ENCODE measurements around the gene MYH14. TPM values are rescaled to one million over a fixed set of nuclear protein-coding genes. Genes with fewer than 3 reads are reported as not detected.

The MYH14 gene
- polyA plus RNA-seq, 1 experiment = not detected

- no peak for TF ChIP-seq CTCF (IDR thresholded peaks at IDR 0.05; ENCODE audit: insufficient read depth, low read depth, low read length)
- H3K27me3 ChIP-seq (ENCODE audit: control insufficient read depth, insufficient read depth, low read length) = no peaks in the 10 kb centered on the region
- POLR2A ChIA-PET = no interaction called here
- H3K4me3 ChIP-seq (ENCODE audit: low read depth, low read length) = no peak overlapping the region
- DNase-seq (ENCODE audit: low read depth) = no peak
- H3K36me3 ChIP-seq (ENCODE audit: control insufficient read depth, insufficient read depth, low read length) = no peaks in the 10 kb centered on the region
- CTCF ChIA-PET = no interaction called here
These were observed 51.7 kb downstream of the MYH14 start for GRCh38 chr19:50255115-50255514.

GRCh38 chr19:50257141-50257540 is 53.7 kb downstream of the MYH14 start:
- no peak for TF ChIP-seq CTCF (IDR thresholded peaks at IDR 0.05; ENCODE audit: insufficient read depth, low read depth, low read length)
- Histone ChIP-seq H3K4me3 (ENCODE audit: low read depth, low read length) (no peak overlapping the region), H3K27me3 (ENCODE audit: control insufficient read depth, insufficient read depth, low read length) (no peaks in the 10 kb centered on the region), H3K36me3 (ENCODE audit: control insufficient read depth, insufficient read depth, low read length) (no peaks in the 10 kb centered on the region)
- no peak for DNase-seq (ENCODE audit: low read depth)
- ChIA-PET CTCF (no interaction called here), POLR2A (no interaction called here)

- H3K36me3 ChIP-seq (ENCODE audit: control insufficient read depth, insufficient read depth, low read length) = no peaks in the 10 kb centered on the region
- ChIA-PET CTCF (no interaction called here), POLR2A (no interaction called here)
- no peak overlapping the region for H3K4me3 ChIP-seq (ENCODE audit: low read depth, low read length)
- DNase-seq (ENCODE audit: low read depth) = no peak
- TF ChIP-seq CTCF (IDR thresholded peaks at IDR 0.05; ENCODE audit: insufficient read depth, low read depth, low read length) = peak; percentile 10; the same call in 1 of the 2 replicates
- no peaks in the 10 kb centered on the region for H3K27me3 ChIP-seq (ENCODE audit: control insufficient read depth, insufficient read depth, low read length)
These were observed 55.5 kb downstream of the MYH14 start for GRCh38 chr19:50258918-50259372.

- ChIA-PET CTCF (no interaction called here), POLR2A (no interaction called here)
- H3K36me3 ChIP-seq (ENCODE audit: control insufficient read depth, insufficient read depth, low read length) = no peaks in the 10 kb centered on the region
- H3K4me3 ChIP-seq (ENCODE audit: low read depth, low read length) = no peak overlapping the region
- H3K27me3 ChIP-seq (ENCODE audit: control insufficient read depth, insufficient read depth, low read length) = no peaks in the 10 kb centered on the region
- no peak for DNase-seq (ENCODE audit: low read depth)
- no peak for TF ChIP-seq CTCF (IDR thresholded peaks at IDR 0.05; ENCODE audit: insufficient read depth, low read depth, low read length)
These were observed 58.1 kb downstream of the MYH14 start for GRCh38 chr19:50261446-50261970.

GRCh38 chr19:50263176-50263575 is 59.8 kb downstream of the MYH14 start:
- Histone ChIP-seq H3K36me3 (ENCODE audit: control insufficient read depth, insufficient read depth, low read length) (no peaks in the 10 kb centered on the region), H3K27me3 (ENCODE audit: control insufficient read depth, insufficient read depth, low read length) (no peaks in the 10 kb centered on the region), H3K4me3 (ENCODE audit: low read depth, low read length) (no peak overlapping the region)
- ChIA-PET POLR2A (no interaction called here), CTCF (no interaction called here)
- TF ChIP-seq CTCF (IDR thresholded peaks at IDR 0.05; ENCODE audit: insufficient read depth, low read depth, low read length) = no peak
- no peak for DNase-seq (ENCODE audit: low read depth)

All from BJ (cell line).